Effector CD4-positive, alpha-beta T cell (primary cell): ENCODE results near the gene TMEM135.

ENCODE experiments used
- DNase-seq: peaks from one replicate; pipeline ENCODE4 v3.0.0-alpha.2; 2020

TMEM135 gene

DNA sequence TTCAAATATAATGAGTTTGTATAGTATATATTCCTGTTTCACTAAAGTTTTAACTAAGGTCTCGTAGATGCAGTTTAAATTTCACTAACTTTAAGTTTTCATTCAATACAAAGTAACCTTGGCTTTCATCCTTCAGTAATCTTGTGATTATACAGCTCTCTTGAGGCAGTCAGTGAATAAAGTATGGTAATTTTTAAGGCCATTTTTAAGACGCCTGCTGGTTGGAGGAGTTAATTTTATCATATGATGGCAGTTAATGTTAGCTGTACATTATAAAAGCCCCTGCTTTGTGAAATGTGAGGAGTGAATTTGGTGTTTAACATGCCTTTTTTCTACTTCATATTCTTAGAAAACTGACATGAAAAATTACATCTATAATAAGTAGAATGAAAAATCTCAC is 163.6 kb downstream of the TMEM135 start:
- DNase-seq, result no peak

DNA sequence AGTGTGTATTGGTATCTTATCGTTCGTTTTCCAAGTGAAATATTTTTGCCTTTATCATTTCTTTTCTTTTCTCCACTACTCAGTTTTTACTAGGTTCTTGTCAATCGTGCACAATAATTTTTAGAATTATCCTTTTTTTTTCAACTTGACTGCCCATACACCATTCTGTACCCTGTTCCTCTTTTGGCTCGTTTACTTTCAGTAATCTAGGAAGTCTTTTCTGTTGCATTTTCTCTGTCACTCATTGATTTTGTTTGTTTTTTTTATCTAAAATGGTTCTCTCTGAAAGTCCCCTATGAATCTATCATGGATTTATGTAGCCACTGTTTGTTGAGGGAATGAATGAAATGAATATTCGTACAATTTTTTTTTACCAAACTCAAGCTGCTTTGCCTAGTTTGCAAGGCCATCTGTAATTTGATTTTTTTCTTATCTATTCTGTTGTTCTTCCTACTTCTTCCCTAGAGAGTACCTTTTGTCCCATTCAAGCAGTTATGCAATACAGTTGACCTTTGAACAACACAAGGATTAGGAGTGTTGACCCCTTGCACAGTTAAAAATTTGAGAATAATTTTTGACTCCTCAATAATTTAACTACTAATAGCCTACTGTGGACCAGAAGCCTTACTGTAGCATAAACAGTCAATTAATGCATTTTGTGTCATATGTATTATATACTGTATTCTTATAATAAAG is 166.3 kb downstream of the TMEM135 start:
- DNase-seq, result no peak

DNA sequence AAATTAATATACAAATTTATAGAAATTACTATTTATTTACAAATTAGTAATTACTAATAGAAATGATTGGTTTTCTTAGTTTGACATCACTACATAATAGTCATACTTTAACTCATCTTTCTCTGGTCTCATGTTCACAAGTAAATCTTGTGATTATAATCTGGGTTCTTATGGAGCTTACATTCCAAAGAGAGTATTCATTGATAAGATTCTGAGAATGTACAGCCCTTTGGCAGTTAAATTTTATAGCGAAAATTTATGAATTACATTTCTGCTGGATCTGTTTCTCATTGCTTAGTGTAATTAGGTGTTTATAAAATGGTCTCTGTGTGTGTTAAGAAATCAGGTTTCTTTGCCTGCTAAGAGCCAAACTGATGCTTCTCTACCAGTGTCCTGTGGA is 175.2 kb downstream of the TMEM135 start:
- no peak for DNase-seq

DNA sequence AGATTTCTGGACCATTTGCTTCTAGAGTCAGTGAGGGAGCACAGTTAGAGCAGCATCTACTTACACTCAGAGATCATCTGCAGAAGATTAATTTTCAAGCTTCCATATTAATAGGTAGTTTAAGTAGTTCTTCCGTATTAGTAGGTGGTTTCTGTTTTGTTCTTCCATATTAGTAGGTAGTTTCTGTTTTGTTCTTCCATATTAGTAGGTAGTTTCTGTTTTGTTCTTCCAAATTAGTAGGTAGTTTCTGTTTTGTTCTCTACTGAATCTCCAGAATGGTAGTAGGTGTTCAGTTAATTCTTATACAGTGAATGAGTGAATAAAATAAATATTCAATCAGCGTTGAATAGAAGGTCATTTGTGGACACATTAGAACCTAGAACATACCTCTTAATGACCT is 175.7 kb downstream of the TMEM135 start:
- no peak for DNase-seq

DNA sequence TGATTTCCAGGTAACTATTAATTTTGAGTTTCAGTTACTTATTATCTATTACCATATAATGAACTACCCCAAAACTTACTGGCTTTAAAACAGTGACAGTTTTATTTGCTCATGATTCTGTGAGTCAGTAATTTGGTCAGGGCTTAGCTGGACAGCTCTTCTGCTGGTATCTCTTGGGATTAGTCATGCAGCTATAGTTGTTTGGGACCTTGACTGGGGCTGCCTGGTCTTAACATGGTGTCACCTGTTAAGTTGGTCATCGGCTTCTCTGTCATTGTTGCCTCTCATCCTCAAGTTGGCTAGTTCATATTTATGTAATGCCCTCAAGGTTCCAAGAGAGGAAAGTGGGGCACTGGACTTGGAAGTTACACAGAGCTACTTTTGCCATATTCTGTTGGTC is 177.5 kb downstream of the TMEM135 start:
- no peak for DNase-seq

DNA sequence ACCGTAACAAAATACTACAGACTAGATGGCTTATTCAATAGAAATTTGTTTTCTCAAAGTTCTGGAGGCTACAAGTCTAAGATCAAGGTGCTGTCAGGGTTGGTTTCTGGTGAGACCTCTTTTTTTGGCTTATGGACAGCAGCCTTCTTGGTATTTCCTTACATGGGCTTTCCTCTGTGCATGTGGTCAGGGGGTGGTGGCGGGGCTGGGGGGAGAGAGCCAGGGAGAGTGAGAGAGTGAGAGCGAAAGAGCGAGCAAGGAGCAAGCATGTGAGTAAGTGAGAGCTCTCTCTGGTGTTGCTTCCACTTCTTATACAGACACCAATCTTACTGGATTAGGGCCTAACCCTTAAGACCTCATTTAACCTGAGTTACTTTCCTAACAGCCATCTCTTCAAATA is 181.5 kb downstream of the TMEM135 start:
- DNase-seq, result no peak

DNA sequence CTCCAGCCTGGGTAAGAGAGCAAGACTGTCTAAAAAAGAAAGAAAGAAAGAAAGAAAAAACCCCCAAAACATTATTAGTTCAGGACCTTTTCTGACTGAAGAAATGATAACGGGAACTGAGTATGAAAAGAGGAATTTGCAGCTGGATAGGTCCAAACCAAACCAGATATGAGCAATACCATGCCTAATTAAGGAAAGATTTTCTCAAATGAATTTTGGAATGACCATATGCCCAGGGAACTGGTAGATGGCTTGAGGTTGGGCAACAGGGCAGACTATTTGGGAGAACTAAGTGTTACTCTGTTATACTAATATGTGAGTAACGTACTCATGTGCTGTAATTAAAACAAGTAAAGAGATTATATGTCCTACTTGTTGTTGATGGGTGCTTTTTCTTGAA is 186.1 kb downstream of the TMEM135 start:
- no peak for DNase-seq

DNA sequence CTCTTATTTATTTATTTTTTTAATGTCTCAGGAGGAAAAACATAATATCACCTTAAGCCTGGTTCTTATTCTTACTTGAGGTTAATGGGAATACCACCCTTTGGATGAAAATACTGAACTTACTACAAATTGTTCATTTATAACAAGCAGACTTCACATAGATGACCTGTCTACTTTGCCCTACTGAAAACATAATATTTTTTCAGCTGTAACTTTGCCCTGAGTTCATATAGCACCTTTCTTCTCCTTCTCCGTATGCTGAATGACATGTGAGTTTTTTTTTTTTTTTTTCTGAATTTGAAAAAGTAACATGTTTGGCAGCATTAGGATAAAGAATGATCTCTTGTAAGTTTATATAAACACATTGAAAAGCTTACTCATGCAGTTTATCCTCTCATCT is 186.8 kb downstream of the TMEM135 start:
- no peak for DNase-seq

DNA sequence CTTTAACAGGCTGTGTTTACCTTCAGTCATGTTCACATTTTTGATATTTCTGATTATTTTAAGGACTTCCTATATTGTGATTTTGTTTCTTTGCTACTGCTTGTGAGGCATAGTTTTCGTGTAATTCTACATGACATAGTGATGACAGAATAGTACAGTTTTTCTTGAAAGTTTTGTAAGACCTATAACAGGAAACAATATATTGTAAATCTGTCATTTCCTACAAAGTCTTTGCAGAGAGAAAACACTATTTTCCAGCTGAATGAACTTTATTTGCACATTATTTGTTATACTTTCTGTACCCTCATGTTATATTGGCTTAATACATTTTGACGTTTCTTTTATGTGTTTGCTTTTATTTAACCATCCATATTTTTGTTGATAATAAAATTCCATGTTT is 191.1 kb downstream of the TMEM135 start:
- DNase-seq, result no peak

DNA sequence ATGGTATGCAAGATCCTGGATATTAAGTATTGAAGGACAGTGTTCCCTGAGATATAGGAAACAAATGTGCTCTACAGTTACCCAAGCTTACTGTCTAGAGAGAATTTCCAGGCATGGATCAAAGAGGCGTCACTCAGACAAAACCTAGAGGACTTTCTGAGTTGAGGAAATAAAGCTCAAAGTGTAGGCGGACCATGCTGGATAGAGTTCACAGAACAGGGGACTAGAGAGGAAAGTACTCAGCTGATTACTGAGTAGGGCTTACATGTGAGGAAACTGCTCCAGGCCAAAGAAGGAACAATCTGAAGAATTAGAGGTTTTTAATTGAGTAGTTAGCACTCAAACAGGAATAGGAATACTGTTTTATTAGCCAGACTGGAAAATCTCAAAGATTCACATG is 193.3 kb downstream of the TMEM135 start:
- DNase-seq, result no peak

DNA sequence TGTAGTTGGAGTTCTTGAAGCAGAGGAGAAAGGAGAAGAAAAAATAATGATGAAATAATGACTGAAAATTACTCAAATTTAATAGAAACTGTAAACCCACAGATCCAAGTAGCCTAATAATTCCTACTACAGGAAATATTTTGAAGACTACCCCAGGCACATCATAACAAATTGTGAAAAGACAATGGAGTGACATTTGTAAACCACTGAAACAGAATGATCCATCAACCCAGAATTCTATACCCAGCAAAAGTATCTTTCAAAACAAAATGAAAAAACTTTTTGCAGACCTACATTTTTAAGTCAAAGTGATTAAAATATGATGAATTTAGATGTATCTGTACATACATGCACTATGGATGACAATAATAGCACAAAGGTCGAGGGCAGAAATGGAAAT is 194.6 kb downstream of the TMEM135 start:
- DNase-seq, result no peak

DNA sequence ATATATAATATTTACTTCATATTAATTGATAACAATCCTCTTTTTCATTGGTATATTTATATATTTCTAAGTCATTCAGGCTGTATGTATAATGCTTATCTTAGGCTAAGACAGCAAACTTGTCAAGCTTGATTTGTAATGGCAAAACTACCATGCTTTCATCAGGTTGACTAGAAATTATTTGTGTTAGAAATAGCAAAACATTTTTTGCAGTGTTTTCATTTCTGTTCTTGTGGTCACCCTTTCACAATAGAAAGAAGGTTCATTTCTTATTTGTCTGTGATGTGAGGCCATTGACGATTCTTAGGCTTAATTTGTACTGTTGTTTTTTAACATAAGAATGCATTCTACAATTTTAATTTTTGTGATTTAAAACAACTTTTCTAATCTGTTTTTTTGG is 197.6 kb downstream of the TMEM135 start:
- no peak for DNase-seq

DNA sequence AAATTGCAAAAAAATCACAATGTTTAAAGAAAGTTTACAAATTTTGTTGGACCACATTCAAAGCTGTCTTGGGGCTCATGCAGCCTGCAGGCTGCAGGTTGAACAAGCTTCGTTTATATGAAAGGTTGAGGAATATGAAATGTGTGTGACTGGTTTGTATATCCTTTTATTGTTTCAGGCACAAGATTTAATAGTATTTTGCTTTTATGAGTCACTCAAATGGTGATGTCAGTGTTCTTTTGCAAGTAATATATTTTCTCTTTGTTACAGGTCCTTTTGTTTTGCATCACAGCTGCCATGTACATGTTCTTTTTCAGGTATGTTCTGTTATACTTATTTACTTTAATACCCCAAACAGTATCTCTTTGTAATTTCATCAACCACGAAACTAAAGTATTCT is 198.6 kb downstream of the TMEM135 start:
- DNase-seq, result no peak

DNA sequence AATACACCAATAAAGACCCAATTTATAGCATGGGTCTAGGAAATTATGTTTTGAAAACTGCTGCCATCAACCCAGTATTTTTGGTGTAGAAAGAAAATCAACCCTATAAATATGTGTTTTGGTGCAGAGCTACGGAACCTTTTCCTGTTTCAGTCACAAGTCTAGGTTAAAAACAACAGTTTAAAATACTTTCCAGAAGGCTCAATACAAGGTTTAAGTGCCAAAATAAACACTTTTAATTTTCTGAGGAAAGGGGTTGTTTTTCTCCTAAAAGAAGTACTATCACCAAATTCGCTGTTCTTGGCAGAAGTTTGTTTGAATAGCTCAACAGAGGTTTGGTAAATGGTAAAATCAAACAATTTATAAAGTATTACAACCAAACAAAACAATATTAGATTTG is 201.3 kb downstream of the TMEM135 start:
- DNase-seq, result no peak

DNA sequence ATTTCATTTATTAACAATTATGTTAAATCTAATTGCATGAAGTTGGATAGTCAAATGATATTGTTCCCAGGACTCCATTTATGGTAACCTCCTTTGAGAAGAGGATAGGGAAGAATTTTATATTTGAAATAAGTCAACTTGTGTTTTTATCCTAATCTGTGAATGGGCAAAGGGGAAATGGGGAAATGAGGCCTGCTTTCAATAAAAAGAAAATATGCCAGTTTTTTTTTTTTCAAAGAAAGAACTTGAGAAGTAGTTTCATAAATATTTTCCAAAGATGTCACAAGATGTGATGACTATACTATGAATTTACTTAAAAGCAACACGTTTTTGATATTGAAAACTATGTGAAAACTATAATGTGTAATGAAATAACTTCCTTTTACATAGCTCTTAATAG is 201.8 kb downstream of the TMEM135 start:
- no peak for DNase-seq

DNA sequence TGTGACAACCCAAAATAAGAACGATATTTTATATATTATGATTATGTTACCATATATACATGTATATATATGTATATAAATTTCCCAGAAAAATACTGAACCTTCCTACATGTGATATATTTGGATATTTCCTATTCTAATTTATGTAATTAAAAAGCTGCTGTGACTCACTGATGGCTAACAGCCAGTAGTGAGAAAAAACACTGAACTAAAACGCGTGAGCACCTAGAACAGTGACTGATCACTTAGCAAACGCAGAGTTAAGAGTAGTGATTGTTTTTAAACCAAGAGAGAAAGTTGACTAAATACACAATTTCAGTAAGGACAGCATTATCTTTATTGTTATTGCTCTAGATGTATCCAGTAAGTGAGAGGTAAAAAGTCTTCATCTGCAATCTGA is 213.8 kb downstream of the TMEM135 start:
- DNase-seq, result no peak

DNA sequence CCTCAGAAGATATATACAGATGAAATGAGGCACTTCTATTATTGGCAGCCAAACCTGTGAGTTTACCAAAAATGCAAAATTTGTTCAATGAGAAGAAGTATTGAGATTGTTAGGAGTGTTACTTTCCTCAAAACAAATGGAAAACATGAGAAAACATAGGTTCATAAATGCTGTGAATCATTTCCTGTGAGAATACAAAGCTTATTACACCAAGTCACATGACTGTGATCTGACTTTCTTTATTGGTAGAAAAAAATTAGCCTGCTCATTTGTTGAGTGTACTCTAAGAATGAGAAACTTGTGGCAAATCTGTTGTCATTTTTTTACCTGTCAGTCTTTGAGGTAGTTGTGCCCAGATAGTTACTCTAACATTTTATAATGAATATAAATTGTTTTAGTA is 215.1 kb downstream of the TMEM135 start:
- DNase-seq, result no peak

DNA sequence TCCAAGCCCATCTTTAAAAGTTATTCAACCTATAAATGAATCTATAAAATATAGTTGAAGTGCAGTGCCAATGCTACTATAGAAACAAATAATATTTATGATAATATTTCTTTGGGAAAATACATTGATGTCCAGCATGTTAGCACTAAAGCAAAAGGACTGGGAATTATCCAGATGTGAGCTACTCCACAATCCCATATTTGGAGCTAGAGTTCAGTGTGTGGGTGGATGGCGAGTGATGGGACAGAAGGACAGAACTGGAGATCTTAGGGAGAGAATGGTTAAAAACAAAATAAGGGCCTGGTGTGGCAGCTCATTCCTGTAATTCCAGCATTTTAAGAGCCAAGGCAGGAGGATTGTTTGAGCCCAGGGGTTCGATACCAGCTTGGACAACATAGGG is 216.8 kb downstream of the TMEM135 start:
- no peak for DNase-seq

DNA sequence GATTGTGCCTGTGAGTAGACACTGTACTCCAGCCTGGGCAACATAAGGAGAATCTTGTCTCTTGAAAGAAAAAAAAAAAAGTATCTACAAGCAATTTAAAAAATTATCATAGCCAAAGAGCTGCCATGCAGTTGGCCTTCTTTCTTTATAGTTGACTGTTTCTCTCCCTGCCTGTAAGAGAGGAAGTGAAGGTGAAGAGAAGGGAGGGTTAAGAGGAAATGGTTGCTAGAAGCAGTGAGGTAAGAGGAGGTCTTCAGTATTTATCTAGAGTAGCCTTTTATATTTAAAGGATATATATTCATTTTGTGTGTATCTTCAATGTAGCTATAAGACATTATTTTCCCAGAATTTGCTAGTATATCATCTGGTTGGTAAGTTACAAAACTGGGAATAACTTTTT is 217.9 kb downstream of the TMEM135 start:
- no peak for DNase-seq

DNA sequence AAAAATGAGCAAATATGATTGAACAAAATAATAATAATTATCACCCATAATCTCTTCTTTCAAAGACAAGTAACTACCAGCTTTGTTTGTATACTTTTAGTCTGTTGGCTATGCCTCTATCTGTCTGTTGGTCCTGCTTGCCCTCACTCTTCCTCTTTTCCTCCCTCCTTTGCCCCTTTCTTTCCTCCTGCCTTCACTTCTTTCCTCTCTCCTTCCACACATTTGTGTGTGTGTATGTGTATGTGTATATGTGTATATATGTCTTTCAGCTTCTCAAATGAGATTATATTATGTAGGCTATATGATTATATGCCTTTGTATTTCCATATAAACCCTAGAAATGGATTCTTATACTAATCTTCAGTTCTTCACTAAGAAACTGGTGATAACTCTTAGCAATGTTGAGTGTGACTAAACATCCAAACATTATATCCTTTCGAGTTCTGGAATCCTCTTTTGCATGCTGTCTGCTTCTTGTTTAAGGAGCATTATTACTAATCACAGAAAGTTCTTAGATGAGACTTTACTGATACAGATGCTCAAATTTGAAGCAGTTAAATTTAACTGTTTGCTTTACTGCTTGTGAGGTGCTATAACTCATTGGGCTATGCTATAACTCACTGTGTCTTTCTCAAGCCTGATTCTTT is 219.1 kb downstream of the TMEM135 start:
- DNase-seq, result no peak

DNA sequence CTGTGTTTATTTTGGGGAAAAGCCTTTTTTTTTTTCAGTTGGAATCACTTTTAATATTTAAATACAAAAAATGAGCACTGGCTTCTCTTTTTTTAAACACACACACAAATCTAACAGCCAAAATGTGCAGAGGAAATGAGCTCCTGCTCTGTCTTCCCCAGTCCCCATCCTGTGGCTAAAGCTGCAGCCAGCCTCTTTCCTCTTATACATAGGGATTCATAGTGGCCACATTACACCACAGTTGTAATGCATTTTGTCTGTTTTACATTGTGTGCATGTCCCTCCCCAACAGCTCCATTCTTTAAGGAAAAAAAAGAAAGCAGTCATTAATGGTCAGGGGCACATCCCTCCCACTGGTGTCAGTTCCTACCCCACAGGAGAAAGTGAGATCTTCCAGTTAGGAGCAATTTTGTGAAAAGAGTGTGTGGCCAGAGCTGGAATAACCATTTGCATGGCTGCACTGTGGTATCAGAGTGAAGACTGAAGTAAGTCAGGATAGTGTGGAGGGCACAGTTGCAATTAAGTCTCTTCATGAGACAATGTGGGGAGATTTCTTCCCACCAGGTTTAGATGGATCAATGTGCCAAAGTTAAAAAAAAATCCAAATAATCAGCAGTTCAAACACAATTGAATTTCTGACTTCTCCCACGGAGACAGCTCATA is 220.6 kb downstream of the TMEM135 start:
- DNase-seq, result no peak

DNA sequence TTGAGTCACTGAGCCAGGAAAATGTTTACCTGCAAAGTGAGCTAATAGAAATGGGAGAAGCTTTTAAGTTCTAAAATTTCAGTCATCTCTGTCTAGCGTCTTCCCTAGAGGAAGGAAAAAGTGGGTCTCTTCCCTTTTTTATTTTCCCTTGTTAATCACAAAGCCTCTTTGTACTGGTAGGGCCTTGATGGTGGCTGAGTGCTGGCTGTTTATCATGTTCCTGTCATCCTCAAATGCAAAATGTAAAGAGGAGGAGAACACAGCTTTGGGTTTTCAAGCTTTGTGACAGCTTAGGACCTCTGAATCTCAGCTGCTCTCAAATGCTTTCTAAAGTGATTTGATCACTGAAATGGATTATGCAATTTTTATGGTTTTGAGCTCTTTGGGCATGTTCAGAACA is 222.0 kb downstream of the TMEM135 start:
- DNase-seq, result no peak

DNA sequence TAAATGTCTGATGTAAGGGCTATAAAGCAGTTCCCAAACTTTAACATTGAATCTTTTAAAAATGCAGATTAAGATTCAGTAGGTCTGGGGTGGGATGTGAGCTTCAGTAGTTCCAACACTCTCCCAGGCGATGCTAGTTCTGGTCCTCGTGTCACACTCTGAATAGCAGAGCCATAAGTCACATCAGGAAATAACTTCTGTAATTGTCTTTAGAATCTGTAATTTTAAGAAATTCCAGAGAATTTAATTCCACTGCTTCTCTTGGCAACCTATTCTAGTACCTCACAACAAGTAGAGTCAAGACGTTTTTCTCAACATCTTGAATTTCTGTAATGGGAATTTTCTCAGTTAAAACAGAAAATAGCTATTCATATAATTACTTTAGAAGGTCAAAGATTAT is 223.1 kb downstream of the TMEM135 start:
- DNase-seq, result no peak

DNA sequence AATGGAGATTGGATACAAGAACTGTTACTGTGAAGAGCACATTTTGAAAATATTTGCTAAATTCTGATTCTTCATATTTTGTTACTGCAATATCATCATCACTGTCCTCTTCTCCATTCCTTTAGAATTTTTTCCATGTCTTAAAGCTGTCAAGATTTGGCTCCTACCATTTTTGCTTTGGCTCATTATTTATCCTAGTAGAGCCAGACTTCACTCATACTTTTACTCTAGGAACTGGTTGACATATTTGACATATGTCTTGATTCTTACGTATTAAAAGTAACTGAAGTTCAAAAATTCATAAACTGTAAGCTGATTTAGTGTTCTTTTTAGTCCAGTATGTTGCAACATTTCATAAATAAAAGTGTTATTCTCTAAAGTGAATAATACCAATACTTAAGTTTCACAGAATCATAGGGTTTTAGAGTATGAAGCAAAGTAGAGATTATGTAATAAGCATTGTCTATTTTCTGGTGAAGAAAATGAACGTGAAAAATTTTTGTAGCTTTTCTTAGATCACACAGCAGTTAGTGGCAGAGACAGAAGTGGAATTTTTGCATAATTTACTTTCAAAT is 225.6 kb downstream of the TMEM135 start:
- no peak for DNase-seq
